MCF 10A (cell line): Measurements from ENCODE around the gene KCNMA1. TPM values are rescaled to one million over a fixed set of nuclear protein-coding genes. Genes with fewer than 3 reads are reported as not detected.

Source experiments
- BruUV-seq: library from RNA; stranded (reverse); fragments of 400-500 nt; replicated peaks from 2 replicates; lab custom pipeline; 2021; lab: Mats Ljungman, UMichigan
- CTCF ChIA-PET: fragments of 300-600 bp; sonication (Branson Sonifier 250); formaldehyde crosslinking; extraction: SDS; loops from one replicate; lab custom pipeline; 2021; ENCODE audit warnings: antibody characterized with exemption, inconsistent platforms; lab: Yijun Ruan, JAX
- POLR2A ChIA-PET: fragments of 300-600, 350-650 bp; sonication (Branson Sonifier 250); formaldehyde crosslinking; extraction: SDS; loops from one replicate; lab custom pipeline; 2020; ENCODE audit warnings: antibody characterized with exemption, inconsistent platforms; lab: Yijun Ruan, JAX
- DNase-seq: peaks from one replicate; pipeline ENCODE4 v3.0.0-alpha.2; 2018; ENCODE audit not compliant: unreplicated experiment
- H3K27ac Mint-ChIP-seq: one replicate; pipeline ENCODE4 v1.8.0; 2022; ENCODE audit warnings: mild to moderate bottlenecking, low read depth, mixed read lengths; ENCODE audit not compliant: unreplicated experiment
- H3K27me3 Mint-ChIP-seq: one replicate; pipeline ENCODE4 v1.8.0; 2022; ENCODE audit warnings: mixed read lengths; ENCODE audit not compliant: insufficient read depth, unreplicated experiment
- H3K36me3 Mint-ChIP-seq: one replicate; pipeline ENCODE4 v1.8.0; 2022; ENCODE audit warnings: mild to moderate bottlenecking, moderate library complexity, mixed read lengths; ENCODE audit not compliant: insufficient read depth, unreplicated experiment
- H3K4me1 Mint-ChIP-seq: one replicate; pipeline ENCODE4 v1.8.0; 2022; ENCODE audit warnings: mixed read lengths; ENCODE audit not compliant: insufficient read depth, unreplicated experiment
- H3K4me3 Mint-ChIP-seq: one replicate; pipeline ENCODE4 v1.8.0; 2022; ENCODE audit warnings: mild to moderate bottlenecking, moderate library complexity, mixed read lengths; ENCODE audit not compliant: unreplicated experiment
- H3K9me3 Mint-ChIP-seq: one replicate; pipeline ENCODE4 v1.8.0; 2022; ENCODE audit warnings: mixed read lengths; ENCODE audit not compliant: unreplicated experiment
- intact Hi-C: fragments of 100-400 bp; cut with micrococcal nuclease; formaldehyde crosslinking; loops from 2 replicates; pipeline ENCODE4 v1.14.1; 2022
- total RNA-seq: library from RNA; stranded (reverse); gene quantifications from 2 replicates; pipeline ENCODE4 v1.2.3, GENCODE V29; 2022
- TF ChIP-seq, protein P1 (sequence below): fragments of 200-600 bp; IDR thresholded peaks from one replicate; pipeline ENCODE4 v1.8.0; 2022; ENCODE audit warnings: antibody characterized with exemption, mild to moderate bottlenecking; ENCODE audit not compliant: unreplicated experiment

The KCNMA1 gene
- total RNA-seq, 1 experiment from 2014 or later: 7.5 TPM

DNA sequence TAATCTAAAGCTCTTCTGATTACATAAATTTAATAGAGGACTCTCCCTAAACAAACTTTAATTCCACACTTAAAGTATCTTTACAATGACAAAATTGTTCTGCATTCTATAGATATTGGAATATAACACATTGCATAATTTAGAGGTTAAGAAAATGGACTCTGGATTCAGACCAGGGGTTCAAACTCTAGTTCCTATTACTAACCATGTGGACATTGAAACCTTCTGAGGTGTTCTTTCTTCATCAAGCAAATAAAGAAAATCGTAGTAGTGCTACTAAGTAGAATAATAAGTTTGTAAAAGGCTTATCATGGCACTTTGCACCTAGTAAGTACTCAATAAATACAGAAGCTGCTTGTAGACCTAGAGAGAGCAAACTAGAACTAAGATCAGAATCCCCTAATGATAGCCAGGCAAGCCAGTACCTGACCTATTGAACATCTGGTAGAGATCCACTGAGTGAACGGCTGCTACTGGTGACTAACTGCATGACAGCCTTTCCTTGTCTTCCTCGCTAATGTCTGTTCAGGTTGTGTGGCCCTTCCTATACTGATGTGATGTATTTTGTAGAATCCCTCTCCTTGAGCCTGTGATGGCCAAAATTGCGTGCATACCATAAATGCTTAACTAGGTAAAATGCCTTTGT lies 430.3 kb downstream of the KCNMA1 start:
- H3K4me3 Mint-ChIP-seq: no peak overlapping the region
- no peaks in the 10 kb centered on the region for H3K4me1 Mint-ChIP-seq
- intact Hi-C loops: no loop called here
- DNase-seq: no peak
- no TSS peak for BruUV-seq
- TF ChIP-seq, protein P1, sequence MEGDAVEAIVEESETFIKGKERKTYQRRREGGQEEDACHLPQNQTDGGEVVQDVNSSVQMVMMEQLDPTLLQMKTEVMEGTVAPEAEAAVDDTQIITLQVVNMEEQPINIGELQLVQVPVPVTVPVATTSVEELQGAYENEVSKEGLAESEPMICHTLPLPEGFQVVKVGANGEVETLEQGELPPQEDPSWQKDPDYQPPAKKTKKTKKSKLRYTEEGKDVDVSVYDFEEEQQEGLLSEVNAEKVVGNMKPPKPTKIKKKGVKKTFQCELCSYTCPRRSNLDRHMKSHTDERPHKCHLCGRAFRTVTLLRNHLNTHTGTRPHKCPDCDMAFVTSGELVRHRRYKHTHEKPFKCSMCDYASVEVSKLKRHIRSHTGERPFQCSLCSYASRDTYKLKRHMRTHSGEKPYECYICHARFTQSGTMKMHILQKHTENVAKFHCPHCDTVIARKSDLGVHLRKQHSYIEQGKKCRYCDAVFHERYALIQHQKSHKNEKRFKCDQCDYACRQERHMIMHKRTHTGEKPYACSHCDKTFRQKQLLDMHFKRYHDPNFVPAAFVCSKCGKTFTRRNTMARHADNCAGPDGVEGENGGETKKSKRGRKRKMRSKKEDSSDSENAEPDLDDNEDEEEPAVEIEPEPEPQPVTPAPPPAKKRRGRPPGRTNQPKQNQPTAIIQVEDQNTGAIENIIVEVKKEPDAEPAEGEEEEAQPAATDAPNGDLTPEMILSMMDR: no peak
- CTCF ChIA-PET: interaction anchor here (0.7 to 1.6 kb wide), 3 partner anchors 22 to 1740 kb away, joined by 3 to 5 read pairs (median 3); no protein-coding TSS in a partner anchor
- H3K36me3 Mint-ChIP-seq: no peaks in the 10 kb centered on the region
- POLR2A ChIA-PET: interaction anchor here (0.6 kb wide), 1 partner anchor 186 kb away, joined by 3 read pairs; no protein-coding TSS in a partner anchor
- peaks cover 7% of the 10 kb centered on the region for H3K9me3 Mint-ChIP-seq
- no peaks in the 10 kb centered on the region for H3K27me3 Mint-ChIP-seq
- H3K27ac Mint-ChIP-seq: no peak overlapping the region

GRCh38 chr10:77205135-77205534 lies 432.5 kb downstream of the KCNMA1 start:
- Mint-ChIP-seq H3K4me3 (no peak overlapping the region), H3K4me1 (no peaks in the 10 kb centered on the region), H3K27ac (no peak overlapping the region), H3K27me3 (no peaks in the 10 kb centered on the region), H3K9me3 (no peaks in the 10 kb centered on the region), H3K36me3 (no peaks in the 10 kb centered on the region)
- ChIA-PET CTCF (interaction anchor here (0.6 to 2.3 kb wide), 3 partner anchors 10 to 1342 kb away, joined by 3 to 8 read pairs (median 3); no protein-coding TSS in a partner anchor), POLR2A (interaction anchor here (0.6 to 1.1 kb wide), 3 partner anchors 9 to 17 kb away, joined by 3 to 5 read pairs (median 4); no protein-coding TSS in a partner anchor)
- BruUV-seq: no TSS peak
- TF ChIP-seq, protein P1: no peak
- DNase-seq: no peak
- intact Hi-C loops: no loop called here

DNA sequence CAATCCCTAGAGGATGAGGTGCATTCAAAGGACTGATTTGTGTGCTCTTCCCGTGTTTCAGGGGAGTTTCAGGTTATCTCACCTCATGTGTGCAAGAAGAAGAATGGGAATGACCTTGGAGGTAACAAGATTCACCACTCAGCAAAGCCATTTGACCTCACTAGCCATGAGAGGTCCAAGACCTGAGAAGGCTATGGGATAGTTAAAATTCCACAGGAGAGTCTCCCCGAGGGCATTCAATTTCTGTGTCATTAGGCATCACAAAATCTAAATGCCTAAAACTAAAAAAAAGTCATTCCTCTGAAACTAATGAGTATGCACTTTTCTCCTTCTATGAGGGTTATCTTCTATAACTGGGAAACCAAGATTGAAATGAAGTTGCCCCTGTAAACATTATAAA lies 433.4 kb downstream of the KCNMA1 start:
- POLR2A ChIA-PET: interaction anchor here (1.1 kb wide), 1 partner anchor 8 kb away, joined by 3 read pairs; no protein-coding TSS in a partner anchor
- Mint-ChIP-seq H3K9me3 (no peaks in the 10 kb centered on the region), H3K4me1 (no peaks in the 10 kb centered on the region), H3K27ac (no peak overlapping the region), H3K4me3 (no peak overlapping the region), H3K36me3 (no peaks in the 10 kb centered on the region), H3K27me3 (no peaks in the 10 kb centered on the region)
- intact Hi-C loops: no loop called here
- TF ChIP-seq, protein P1: no peak
- BruUV-seq: no TSS peak
- CTCF ChIA-PET: interaction anchor here (2.3 kb wide), 1 partner anchor 30 kb away, joined by 8 read pairs; no protein-coding TSS in a partner anchor
- no peak for DNase-seq

- DNase-seq: no peak
- CTCF ChIA-PET: interaction anchor here (0.6 kb wide), 1 partner anchor 37 kb away, joined by 3 read pairs; no protein-coding TSS in a partner anchor
- Mint-ChIP-seq H3K36me3 (no peaks in the 10 kb centered on the region), H3K27me3 (no peaks in the 10 kb centered on the region), H3K27ac (no peak overlapping the region), H3K9me3 (no peaks in the 10 kb centered on the region), H3K4me3 (no peak overlapping the region), H3K4me1 (no peaks in the 10 kb centered on the region)
- intact Hi-C loops: no loop called here
- BruUV-seq: no TSS peak
- POLR2A ChIA-PET: no interaction called here
- TF ChIP-seq, protein P1: no peak
Measured at GRCh38 chr10:77202857-77203256, 434.8 kb downstream of the KCNMA1 start.
